ENCODE data around the gene HEXD. TPM values are rescaled to one million over a fixed set of nuclear protein-coding genes. Genes with fewer than 3 reads are reported as not detected.
A peak's percentile ranks its signal among the peaks of the same experiment; 100 is the strongest.
"Not testable (repeated sequence)": the region's sequence is repeated elsewhere in the genome, so short reads cannot be mapped to it uniquely, and the experiment has no call there.

HEXD gene
- total RNA-seq, 1 experiment from 2014 or later: 2.4 TPM

GRCh38 chr17:82396601-82397435 lies 21.3 kb upstream of the HEXD start:
- peak; percentile 50 for DNase-seq (ENCODE audit: low read depth)

- DNase-seq (ENCODE audit: low read depth): no peak
These were observed 20.5 kb upstream of the HEXD start for GRCh38 chr17:82397449-82398335.

GRCh38 chr17:82399041-82399441 lies 19.1 kb upstream of the HEXD start:
- DNase-seq (ENCODE audit: low read depth): peak; percentile 87

GRCh38 chr17:82399601-82400101 lies 18.5 kb upstream of the HEXD start:
- DNase-seq (ENCODE audit: low read depth): no peak

GRCh38 chr17:82400206-82400605 lies 17.9 kb upstream of the HEXD start:
- no peak for DNase-seq (ENCODE audit: low read depth)

GRCh38 chr17:82400830-82401229 lies 17.3 kb upstream of the HEXD start:
- no peak for DNase-seq (ENCODE audit: low read depth)

GRCh38 chr17:82402865-82403264 lies 15.3 kb upstream of the HEXD start:
- no peak for DNase-seq (ENCODE audit: low read depth)

GRCh38 chr17:82403662-82404660 lies 14.2 kb upstream of the HEXD start:
- no peak for DNase-seq (ENCODE audit: low read depth)

GRCh38 chr17:82405051-82405450 lies 13.1 kb upstream of the HEXD start:
- DNase-seq (ENCODE audit: low read depth): no peak

GRCh38 chr17:82406131-82406671 lies 11.9 kb upstream of the HEXD start:
- no peak for DNase-seq (ENCODE audit: low read depth)

- peak; percentile 53 for DNase-seq (ENCODE audit: low read depth)
These were observed 10.9 kb upstream of the HEXD start for GRCh38 chr17:82407255-82407654.

- no peak for DNase-seq (ENCODE audit: low read depth)
These were observed 9.7 kb upstream of the HEXD start for GRCh38 chr17:82408288-82408937.

GRCh38 chr17:82408938-82409318 lies 9.2 kb upstream of the HEXD start:
- no peak for DNase-seq (ENCODE audit: low read depth)

GRCh38 chr17:82410014-82410716 lies 8.0 kb upstream of the HEXD start:
- DNase-seq (ENCODE audit: low read depth): no peak

- no peak for DNase-seq (ENCODE audit: low read depth)
These were observed 6.6 kb upstream of the HEXD start for GRCh38 chr17:82411396-82412053.

- DNase-seq (ENCODE audit: low read depth): not testable (repeated sequence)
These were observed 6.1 kb upstream of the HEXD start for GRCh38 chr17:82412081-82412480.

- DNase-seq (ENCODE audit: low read depth): no peak
These were observed 5.3 kb upstream of the HEXD start for GRCh38 chr17:82412535-82413520.

Measured in RPMI7951 (cell line).